KMS-11 (cell line): ENCODE measurements around the gene C1QB.
A peak's percentile ranks its signal among the peaks of the same experiment; 100 is the strongest.
"Not testable (repeated sequence)": the region's sequence is repeated elsewhere in the genome, so short reads cannot be mapped to it uniquely, and the experiment has no call there.

ENCODE experiments used
- H2AFZ ChIP-seq: fragments of 200-600 bp; sonication (generic); 2 replicates; pipeline ENCODE4 v1.6.1; 2016; ENCODE audit warnings: antibody characterized with exemption, mixed run types, low read depth
- H3K27ac ChIP-seq: fragments of 200-600 bp; sonication (generic); 2 replicates; pipeline ENCODE4 v1.6.1; 2016; ENCODE audit warnings: mild to moderate bottlenecking, mixed run types
- H3K27me3 ChIP-seq: fragments of 200-600 bp; sonication (generic); 2 replicates; pipeline ENCODE4 v1.6.1; 2017; ENCODE audit warnings: mild to moderate bottlenecking, low read depth, mixed run types, moderate library complexity; ENCODE audit not compliant: insufficient read depth
- H3K36me3 ChIP-seq: fragments of 200-600 bp; sonication (generic); 2 replicates; pipeline ENCODE4 v1.6.1; 2017; ENCODE audit warnings: mild to moderate bottlenecking, mixed run types; ENCODE audit not compliant: insufficient read depth
- H3K4me1 ChIP-seq: fragments of 200-600 bp; sonication (generic); 2 replicates; pipeline ENCODE4 v1.6.1; 2016; ENCODE audit warnings: mild to moderate bottlenecking, low read depth, mixed run types; ENCODE audit not compliant: poor library complexity, severe bottlenecking
- H3K4me2 ChIP-seq: fragments of 200-600 bp; sonication (generic); 2 replicates; pipeline ENCODE4 v1.7.0; 2016; ENCODE audit warnings: mild to moderate bottlenecking, mixed run types
- H3K4me3 ChIP-seq: fragments of 200-600 bp; sonication (generic); IDR thresholded peaks from 2 replicates; pipeline ENCODE4 v1.6.1; 2017; ENCODE audit warnings: low read depth, low read length, mixed read lengths; ENCODE audit not compliant: insufficient read depth
- H3K79me2 ChIP-seq: fragments of 200-600 bp; sonication (generic); 2 replicates; pipeline ENCODE4 v1.6.1; 2016; ENCODE audit warnings: low read depth, mixed run types; ENCODE audit not compliant: insufficient read depth
- H3K9ac ChIP-seq: fragments of 200-600 bp; sonication (generic); 2 replicates; pipeline ENCODE4 v1.6.1; 2016; ENCODE audit warnings: mild to moderate bottlenecking, mixed run types
- H4K20me1 ChIP-seq: fragments of 200-600 bp; sonication (generic); 2 replicates; pipeline ENCODE4 v1.6.1; 2016; ENCODE audit warnings: mild to moderate bottlenecking, mixed run types; ENCODE audit not compliant: insufficient read depth
- TF ChIP-seq, protein P1 (sequence below): fragments of 200-600 bp; sonication (generic); conservative IDR thresholded peaks from 2 replicates; pipeline ENCODE4 v1.6.1; 2017; ENCODE audit warnings: low read depth, mild to moderate bottlenecking, antibody characterized with exemption, low read length, moderate library complexity, mixed read lengths

Gene C1QB

DNA sequence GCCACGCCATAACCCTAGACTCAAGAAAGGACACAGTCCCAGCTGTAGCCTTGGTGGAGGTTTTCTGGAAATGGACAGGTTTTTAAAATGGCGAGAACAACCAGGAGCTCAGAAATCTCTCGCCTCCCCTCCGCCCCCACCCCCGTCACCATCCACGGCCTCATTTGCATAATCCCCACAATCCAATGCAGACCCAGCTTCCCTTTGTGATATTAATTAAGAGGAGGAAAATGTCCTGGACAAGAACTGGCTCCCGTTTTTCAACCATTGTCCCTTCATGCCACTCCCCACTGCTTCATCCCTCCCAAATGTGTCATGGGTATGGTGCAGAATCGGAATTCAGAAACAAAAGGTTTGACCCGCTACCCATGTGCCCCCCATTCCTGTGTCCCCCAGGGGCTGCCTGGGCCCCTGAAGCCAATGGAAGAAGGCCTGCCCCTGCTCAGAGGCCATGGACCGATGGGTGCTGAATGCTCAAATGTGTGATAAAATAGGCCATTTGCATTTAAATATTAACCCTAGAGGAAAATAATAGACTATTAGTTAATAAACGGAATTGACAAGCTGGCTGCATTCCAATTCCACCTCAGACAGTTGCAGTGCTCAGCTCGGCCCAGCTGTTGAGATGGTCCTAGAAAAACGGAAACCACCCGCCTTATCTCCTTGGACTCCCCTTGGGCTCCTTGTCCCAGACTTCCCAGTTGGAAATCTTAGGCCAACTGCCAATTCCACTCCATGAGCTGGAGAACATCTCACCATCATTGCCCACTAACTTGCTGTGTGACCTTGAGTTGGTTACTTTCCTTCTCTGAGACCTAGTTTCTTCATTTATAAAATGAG lies 46.9 kb downstream of the C1QB start:
- Histone ChIP-seq H3K36me3 (no peaks in the 10 kb centered on the region), H2AFZ (no peak overlapping the region), H3K4me1 (no peaks in the 10 kb centered on the region), H3K4me3 (no peak overlapping the region), H3K4me2 (no peak overlapping the region), H4K20me1 (no peaks in the 10 kb centered on the region), H3K79me2 (no peaks in the 10 kb centered on the region), H3K27me3 (peaks cover 47% of the 10 kb centered on the region), H3K9ac (no peak overlapping the region), H3K27ac (no peak overlapping the region)
- TF ChIP-seq, protein P1, sequence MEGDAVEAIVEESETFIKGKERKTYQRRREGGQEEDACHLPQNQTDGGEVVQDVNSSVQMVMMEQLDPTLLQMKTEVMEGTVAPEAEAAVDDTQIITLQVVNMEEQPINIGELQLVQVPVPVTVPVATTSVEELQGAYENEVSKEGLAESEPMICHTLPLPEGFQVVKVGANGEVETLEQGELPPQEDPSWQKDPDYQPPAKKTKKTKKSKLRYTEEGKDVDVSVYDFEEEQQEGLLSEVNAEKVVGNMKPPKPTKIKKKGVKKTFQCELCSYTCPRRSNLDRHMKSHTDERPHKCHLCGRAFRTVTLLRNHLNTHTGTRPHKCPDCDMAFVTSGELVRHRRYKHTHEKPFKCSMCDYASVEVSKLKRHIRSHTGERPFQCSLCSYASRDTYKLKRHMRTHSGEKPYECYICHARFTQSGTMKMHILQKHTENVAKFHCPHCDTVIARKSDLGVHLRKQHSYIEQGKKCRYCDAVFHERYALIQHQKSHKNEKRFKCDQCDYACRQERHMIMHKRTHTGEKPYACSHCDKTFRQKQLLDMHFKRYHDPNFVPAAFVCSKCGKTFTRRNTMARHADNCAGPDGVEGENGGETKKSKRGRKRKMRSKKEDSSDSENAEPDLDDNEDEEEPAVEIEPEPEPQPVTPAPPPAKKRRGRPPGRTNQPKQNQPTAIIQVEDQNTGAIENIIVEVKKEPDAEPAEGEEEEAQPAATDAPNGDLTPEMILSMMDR: no peak

DNA sequence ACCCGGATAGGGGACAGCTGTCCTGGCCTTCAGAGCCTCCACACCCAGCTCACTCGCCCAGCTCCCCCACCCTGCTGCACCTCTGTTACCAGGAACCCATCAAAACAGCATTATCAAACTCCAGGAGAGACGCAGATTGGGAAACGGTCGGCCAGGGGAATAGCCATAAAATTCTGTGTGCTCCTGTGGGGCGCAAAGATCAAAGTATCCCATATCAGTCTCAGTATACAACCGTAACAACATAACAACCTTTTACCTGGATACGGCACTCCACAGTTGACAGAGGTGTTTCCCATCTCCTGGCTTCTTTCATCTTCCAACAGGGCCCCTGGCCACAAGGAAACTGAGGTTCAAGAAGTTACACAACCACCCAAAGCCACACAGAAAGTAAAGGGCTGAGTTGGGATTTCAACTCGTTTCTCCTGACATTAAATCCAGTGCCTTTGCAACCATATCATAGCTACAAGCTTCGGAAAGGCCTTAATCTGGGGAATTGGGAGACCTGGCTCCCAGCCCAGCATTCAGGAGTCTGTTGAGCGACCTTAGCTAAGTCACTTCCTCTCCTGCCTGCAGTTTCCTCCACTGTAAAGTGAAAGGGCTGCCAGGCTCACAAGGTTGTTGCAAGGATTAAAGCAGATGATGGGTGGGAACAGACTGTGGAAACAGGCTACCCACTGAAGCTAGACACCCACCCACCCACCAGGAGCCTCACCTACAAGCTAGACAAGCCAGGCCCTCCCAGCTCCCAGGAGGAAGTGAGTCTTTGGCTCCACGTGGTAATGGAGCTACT lies 49.5 kb downstream of the C1QB start:
- H3K4me1 ChIP-seq: no peaks in the 10 kb centered on the region
- H3K27me3 ChIP-seq: peaks cover 46% of the 10 kb centered on the region
- H3K79me2 ChIP-seq: no peaks in the 10 kb centered on the region
- no peak overlapping the region for H3K9ac ChIP-seq
- H3K4me2 ChIP-seq: no peak overlapping the region
- no peak overlapping the region for H3K4me3 ChIP-seq
- H3K36me3 ChIP-seq: no peaks in the 10 kb centered on the region
- no peak overlapping the region for H3K27ac ChIP-seq
- no peaks in the 10 kb centered on the region for H4K20me1 ChIP-seq
- H2AFZ ChIP-seq: no peak overlapping the region
- TF ChIP-seq, protein P1: no peak

DNA sequence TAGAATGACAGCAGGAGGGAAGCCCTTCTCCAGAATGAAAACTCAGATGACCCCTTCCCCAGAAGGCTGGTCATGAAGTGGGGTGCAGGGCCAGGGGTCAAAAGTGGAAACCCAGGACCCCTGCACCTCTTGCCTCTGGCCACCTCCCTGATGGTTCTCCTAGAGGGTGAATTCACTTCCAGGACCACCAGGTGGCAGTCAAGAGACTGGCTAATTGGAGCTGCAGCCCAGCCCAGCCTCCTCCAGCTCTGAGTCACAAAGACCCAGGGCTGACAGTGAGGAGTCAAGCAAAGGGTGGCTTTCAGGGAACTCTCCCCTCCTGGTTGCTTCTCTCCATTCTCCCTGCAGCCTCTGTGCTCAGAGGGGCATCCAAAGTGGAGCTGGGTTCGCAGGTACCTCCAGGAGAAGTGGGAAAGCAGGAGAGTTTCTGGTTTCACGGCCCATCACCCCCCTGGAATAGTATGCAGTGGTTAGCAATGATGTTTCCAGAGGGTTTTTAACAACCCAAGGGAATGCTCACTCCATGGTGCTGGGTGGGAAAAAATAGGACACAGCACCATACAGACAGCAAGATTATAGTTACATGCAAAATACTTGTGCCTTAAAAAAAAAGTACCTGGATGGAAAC lies 51.5 kb downstream of the C1QB start:
- H4K20me1 ChIP-seq: no peaks in the 10 kb centered on the region
- H2AFZ ChIP-seq: no peak overlapping the region
- no peak overlapping the region for H3K4me2 ChIP-seq
- H3K27ac ChIP-seq: no peak overlapping the region
- no peaks in the 10 kb centered on the region for H3K4me1 ChIP-seq
- H3K4me3 ChIP-seq: no peak overlapping the region
- H3K9ac ChIP-seq: no peak overlapping the region
- TF ChIP-seq, protein P1: peak; percentile 87
- no peaks in the 10 kb centered on the region for H3K36me3 ChIP-seq
- no peaks in the 10 kb centered on the region for H3K79me2 ChIP-seq
- H3K27me3 ChIP-seq: peaks cover 60% of the 10 kb centered on the region

DNA sequence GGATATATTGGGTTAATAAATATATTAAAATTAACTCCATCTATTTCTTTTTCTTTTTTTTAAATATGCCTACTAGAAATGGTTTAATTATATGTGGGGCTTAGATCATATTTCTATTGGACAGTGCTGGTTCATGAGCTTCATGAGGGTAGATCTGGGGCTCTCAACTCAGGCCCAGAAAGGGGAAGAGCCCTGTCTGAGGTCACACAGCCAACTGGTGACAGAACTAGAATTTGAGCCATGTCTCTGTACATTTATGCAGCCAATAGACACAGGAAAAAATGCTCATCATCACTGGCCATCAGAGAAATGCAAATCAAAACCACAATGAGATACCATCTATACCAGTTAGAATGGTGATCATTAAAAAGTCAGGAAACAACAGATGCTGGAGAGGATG lies 52.5 kb downstream of the C1QB start:
- Histone ChIP-seq H3K27me3 (peaks cover 61% of the 10 kb centered on the region), H3K4me2 (no peak overlapping the region), H3K36me3 (no peaks in the 10 kb centered on the region), H3K9ac (no peak overlapping the region), H4K20me1 (no peaks in the 10 kb centered on the region), H3K79me2 (no peaks in the 10 kb centered on the region), H3K4me1 (no peaks in the 10 kb centered on the region), H3K27ac (no peak overlapping the region), H2AFZ (no peak overlapping the region), H3K4me3 (no peak overlapping the region)
- TF ChIP-seq, protein P1: no peak

DNA sequence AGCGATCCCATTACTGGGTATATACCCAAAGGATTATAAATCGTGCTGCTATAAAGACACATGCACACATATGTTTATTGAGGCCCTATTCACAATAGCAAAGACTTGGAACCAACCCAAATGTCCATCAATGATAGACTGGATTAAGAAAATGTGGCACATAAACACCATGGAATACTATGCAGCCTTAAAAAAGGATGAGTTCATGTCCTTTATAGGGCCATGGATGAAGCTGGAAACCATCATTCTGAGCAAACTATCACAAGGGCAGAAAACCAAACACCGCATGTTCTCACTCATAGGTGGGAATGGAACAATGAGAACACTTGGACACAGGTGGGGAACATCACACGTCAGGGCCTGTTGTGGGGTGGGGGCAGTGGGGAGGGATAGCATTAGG lies 53.1 kb downstream of the C1QB start:
- H3K27ac ChIP-seq, H3K4me1 ChIP-seq, H3K4me3 ChIP-seq, H3K79me2 ChIP-seq, H3K36me3 ChIP-seq, H2AFZ ChIP-seq, H3K9ac ChIP-seq, H3K4me2 ChIP-seq, H4K20me1 ChIP-seq: not testable (repeated sequence)
- peaks cover 55% of the 10 kb centered on the region for H3K27me3 ChIP-seq
